HepG2 (cell line): ENCODE measurements around the gene CDT1. TPM values are rescaled to one million over a fixed set of nuclear protein-coding genes. Genes with fewer than 3 reads are reported as not detected.

Source experiments
- CBX1 ChIP-seq: IDR thresholded peaks from one replicate; pipeline ENCODE4 v1.6.1; 2016; ENCODE audit warnings: antibody characterized with exemption, low read depth
- CHCHD3 ChIP-seq: sonication (generic); formaldehyde crosslinking; IDR thresholded peaks from 2 replicates; pipeline ENCODE4 v1.8.0; 2022; ENCODE audit warnings: mild to moderate bottlenecking, missing genetic modification reagents, moderate library complexity
- CREB1 ChIP-seq, 2 experiments: fragments of 450-650 bp in 1 of 2; IDR thresholded peaks; 2 replicates each; pipeline ENCODE4 v1.6.1; 2016 to 2017; ENCODE audit warnings: control low read depth in 1 of 2, mild to moderate bottlenecking in 1 of 2, missing compliant biosample characterization in 1 of 2, missing genetic modification characterization in 1 of 2
- CTCF ChIP-seq: sonication (generic); formaldehyde crosslinking; IDR thresholded peaks from 2 replicates; pipeline ENCODE4 v1.5.0; 2020; ENCODE audit warnings: mild to moderate bottlenecking, missing genetic modification reagents, moderate library complexity
- HNRNPL ChIP-seq: fragments of 200-400 bp; formaldehyde crosslinking; IDR thresholded peaks from 2 replicates; pipeline ENCODE4 v1.6.1; 2017; ENCODE audit warnings: mild to moderate bottlenecking, low read depth, low read length
- IRF2 ChIP-seq: IDR thresholded peaks from 2 replicates; pipeline ENCODE4 v1.6.1; 2018; ENCODE audit warnings: missing genetic modification reagents, missing compliant biosample characterization
- KDM5B ChIP-seq: sonication (generic); formaldehyde crosslinking; IDR thresholded peaks from 2 replicates; pipeline ENCODE4 v1.4.0; 2020; ENCODE audit warnings: missing genetic modification reagents, mild to moderate bottlenecking, borderline replicate concordance
- NFIB ChIP-seq: sonication (generic); formaldehyde crosslinking; IDR thresholded peaks from 2 replicates; pipeline ENCODE4 v1.9.0; 2021; ENCODE audit warnings: missing genetic modification reagents, mild to moderate bottlenecking, borderline replicate concordance
- TFDP1 ChIP-seq: IDR thresholded peaks from 2 replicates; pipeline ENCODE4 v1.6.1; 2016; ENCODE audit warnings: missing compliant biosample characterization, missing genetic modification reagents, borderline replicate concordance
- ZBTB1 ChIP-seq: sonication (generic); formaldehyde crosslinking; IDR thresholded peaks from 2 replicates; pipeline ENCODE4 v1.4.0; 2020; ENCODE audit warnings: missing genetic modification reagents, borderline replicate concordance
- ZBTB49 ChIP-seq: sonication (generic); formaldehyde crosslinking; IDR thresholded peaks from 2 replicates; pipeline ENCODE4 v1.4.0; 2020; ENCODE audit warnings: missing genetic modification reagents, borderline replicate concordance
- ZNF235 ChIP-seq: sonication (generic); formaldehyde crosslinking; IDR thresholded peaks from 2 replicates; pipeline ENCODE4 v1.8.1; 2023; ENCODE audit warnings: mild to moderate bottlenecking, missing genetic modification reagents, borderline replicate concordance
- ZNF687 ChIP-seq: sonication (generic); formaldehyde crosslinking; IDR thresholded peaks from 2 replicates; pipeline ENCODE4 v1.5.1; 2020; ENCODE audit warnings: mild to moderate bottlenecking, missing genetic modification reagents, moderate library complexity
- ZNF710 ChIP-seq: sonication (generic); formaldehyde crosslinking; IDR thresholded peaks from 2 replicates; pipeline ENCODE4 v1.5.0; 2020; ENCODE audit warnings: mild to moderate bottlenecking, missing genetic modification reagents, borderline replicate concordance
- polyA plus RNA-seq, 8 experiments: library from polyadenylated mRNA; depleted of rRNA in 3 of 8; stranded (reverse) in 7 of 8; unstranded in 1 of 8; fragments of >200 nt; fragmentation: Illumina TruSeq in 4 of 8; extraction: Trizol in 4 of 8; gene quantifications; 2 replicates each; pipeline versions ENCODE4 v1.2.1 to v1.2.3, GENCODE V29; 2011 to 2016; ENCODE audit warnings: low read depth in 4 of 8, missing spikeins in 1 of 8, mixed read lengths in 1 of 8; ENCODE audit not compliant: insufficient read depth in 1 of 8
- total RNA-seq, 5 experiments: library from RNA; depleted of rRNA; stranded (reverse); fragments of >200 nt; fragmentation: Illumina TruSeq; extraction: Trizol; gene quantifications; 2 replicates each; pipeline ENCODE4 v1.2.3, GENCODE V29; 2016; ENCODE audit warnings: low read depth in 1 of 5

CDT1 gene
- total and polyA plus RNA-seq, 2 of the 13 experiments (the other 11 are each of a cell fraction or from before 2014, with no cell fraction given): 23.1 to 23.8 TPM

GRCh38 chr16:88817785-88818574 is 14.4 kb downstream of the CDT1 start (continued):
- TF ChIP-seq CHCHD3 (CRISPR knock-in tag) (0 out of 2 replicates have a peak, but pooled peaks have one; percentile 48), HNRNPL (0 out of 2 replicates have a peak, but pooled peaks have one; percentile 34), NFIB (CRISPR knock-in tag) (no peak), ZBTB49 (CRISPR knock-in tag) (no peak), ZNF235 (CRISPR knock-in tag) (peak; percentile 71; the same call in 1 of the 2 replicates), ZNF710 (0 out of 2 replicates have a peak, but pooled peaks have one; percentile 43), CBX1 (no peak), ZNF687 (CRISPR knock-in tag) (peak; percentile 53), CTCF (CRISPR knock-in tag) (0 out of 2 replicates have a peak, but pooled peaks have one; percentile 11), CREB1 (IDR thresholded peaks at IDR 0.05) (peak; percentile 68; the same call in 1 of the 2 replicates), CREB1 (CRISPR knock-in tag; IDR thresholded peaks at IDR 0.05) (no peak), IRF2 (CRISPR knock-in tag) (no peak), KDM5B (peak; percentile 42; the same call in 1 of the 2 replicates), TFDP1 (CRISPR knock-in tag) (peak; percentile 16; the same call in 1 of the 2 replicates), ZBTB1 (CRISPR knock-in tag) (no peak)
- TF ChIP-seq, all 625 proteins: peak for 24
